Glutamatergic neuron (in vitro differentiated cells): ENCODE data around the gene ARHGAP10. TPM values are rescaled to one million over a fixed set of nuclear protein-coding genes. Genes with fewer than 3 reads are reported as not detected.
"Not testable (repeated sequence)": the region's sequence is repeated elsewhere in the genome, so short reads cannot be mapped to it uniquely, and the experiment has no call there.

ENCODE experiments used
- DNase-seq: peaks from one replicate; pipeline ENCODE4 v3.0.0; 2022
- H3K27ac Mint-ChIP-seq: one replicate; pipeline ENCODE4 v1.8.0; 2020; ENCODE audit warnings: mild to moderate bottlenecking, mixed read lengths, inconsistent platforms; ENCODE audit not compliant: unreplicated experiment
- H3K27me3 Mint-ChIP-seq: one replicate; pipeline ENCODE4 v1.8.0; 2020; ENCODE audit warnings: mild to moderate bottlenecking, moderate library complexity, mixed read lengths, inconsistent platforms; ENCODE audit not compliant: unreplicated experiment
- H3K36me3 Mint-ChIP-seq: one replicate; pipeline ENCODE4 v1.8.0; 2020; ENCODE audit warnings: mild to moderate bottlenecking, mixed read lengths, inconsistent platforms; ENCODE audit not compliant: unreplicated experiment
- H3K4me1 Mint-ChIP-seq: one replicate; pipeline ENCODE4 v1.8.0; 2020; ENCODE audit warnings: mild to moderate bottlenecking, low read depth, mixed read lengths, inconsistent platforms; ENCODE audit not compliant: unreplicated experiment
- H3K4me3 Mint-ChIP-seq: one replicate; pipeline ENCODE4 v1.8.0; 2020; ENCODE audit warnings: mild to moderate bottlenecking, mixed read lengths, inconsistent platforms; ENCODE audit not compliant: unreplicated experiment
- H3K9me3 Mint-ChIP-seq: one replicate; pipeline ENCODE4 v1.8.0; 2020; ENCODE audit warnings: mild to moderate bottlenecking, moderate library complexity, mixed read lengths, inconsistent platforms; ENCODE audit not compliant: unreplicated experiment
- CTCF ChIP-seq: fragments of 200-600 bp; sonication (generic); IDR thresholded peaks from one replicate; pipeline ENCODE4 v1.5.0; 2021; ENCODE audit not compliant: partially characterized antibody, unreplicated experiment
- total RNA-seq: library from RNA; stranded (reverse); fragmentation: NEBNext Ultra II Directional; extraction: Animal tissue kit (Norgen Biotek cat#: 25700); gene quantifications from one replicate; pipeline ENCODE4 v1.2.1, GENCODE V29; 2021; ENCODE audit not compliant: unreplicated experiment

The ARHGAP10 gene
- total RNA-seq, 1 donor from 2014 or later: 19.7 TPM

GRCh38 chr4:147909225-147909624 is 177.3 kb downstream of the ARHGAP10 start:
- H3K4me3 Mint-ChIP-seq: no peak overlapping the region
- H3K27ac Mint-ChIP-seq: no peak overlapping the region
- H3K27me3 Mint-ChIP-seq: no peaks in the 10 kb centered on the region
- no peaks in the 10 kb centered on the region for H3K9me3 Mint-ChIP-seq
- H3K36me3 Mint-ChIP-seq: no peaks in the 10 kb centered on the region
- no peak for TF ChIP-seq CTCF
- no peak for DNase-seq
- no peaks in the 10 kb centered on the region for H3K4me1 Mint-ChIP-seq

DNA sequence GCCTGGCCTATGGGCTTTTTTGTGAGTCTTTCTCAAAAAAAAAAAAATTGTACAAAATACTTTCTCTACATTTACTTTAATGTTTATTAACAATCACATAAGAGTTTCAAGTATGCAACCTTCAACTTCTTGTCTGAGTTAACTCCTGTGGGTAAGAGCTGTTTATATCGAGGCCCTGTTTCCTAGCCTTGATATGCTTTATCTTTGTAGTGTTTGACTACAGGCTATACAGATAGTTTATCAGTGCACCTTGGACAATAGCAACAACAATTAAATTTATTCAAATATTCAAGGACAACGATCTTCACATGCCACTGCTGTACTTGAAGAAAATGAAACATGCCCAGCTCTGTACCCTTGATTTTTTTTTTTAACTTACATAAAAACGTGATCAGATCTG is 178.4 kb downstream of the ARHGAP10 start:
- Mint-ChIP-seq H3K27ac (no peak overlapping the region), H3K27me3 (no peaks in the 10 kb centered on the region), H3K36me3 (no peaks in the 10 kb centered on the region), H3K4me1 (no peaks in the 10 kb centered on the region), H3K9me3 (no peaks in the 10 kb centered on the region), H3K4me3 (no peak overlapping the region)
- no peak for TF ChIP-seq CTCF
- no peak for DNase-seq

DNA sequence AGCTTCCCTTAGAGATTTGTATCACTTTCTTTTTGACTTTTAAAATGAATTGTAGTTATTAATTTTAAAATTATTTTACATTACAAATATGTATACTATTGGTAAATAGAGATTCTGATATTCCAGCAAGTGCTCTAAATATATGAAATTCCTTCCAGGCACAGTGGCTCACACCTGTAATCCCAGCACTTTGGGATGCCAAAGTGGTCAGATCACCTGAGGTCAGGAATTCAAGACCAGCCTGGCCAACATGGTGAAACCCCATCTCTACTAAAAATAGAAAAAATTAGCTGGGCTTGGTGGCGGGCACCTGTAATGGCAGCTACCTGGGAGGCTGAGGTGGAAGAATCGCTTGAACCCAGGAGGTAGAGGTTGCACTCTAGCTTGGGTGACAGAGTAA is 180.2 kb downstream of the ARHGAP10 start:
- not testable (repeated sequence) for DNase-seq, H3K4me1 Mint-ChIP-seq, H3K36me3 Mint-ChIP-seq

DNA sequence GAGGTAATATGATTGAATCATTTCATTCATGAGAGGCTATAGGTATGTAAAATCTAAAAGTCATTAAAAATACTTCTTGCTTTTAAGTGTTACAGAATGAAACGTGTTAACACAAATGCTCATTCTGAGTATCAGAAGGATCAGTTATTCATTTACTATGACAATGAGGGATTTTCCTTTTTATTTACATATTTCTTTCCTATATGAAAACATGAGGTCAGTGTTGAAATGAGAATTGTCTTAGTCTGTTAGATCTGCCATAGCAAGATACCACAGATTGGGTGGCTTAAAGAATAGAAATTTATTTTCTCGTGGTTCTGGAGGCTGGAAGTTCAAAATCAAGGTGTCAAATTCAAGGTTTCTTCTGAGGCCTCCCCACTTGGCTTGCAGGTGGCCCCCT is 181.2 kb downstream of the ARHGAP10 start:
- H3K9me3 Mint-ChIP-seq: no peaks in the 10 kb centered on the region
- no peak overlapping the region for H3K4me3 Mint-ChIP-seq
- H3K4me1 Mint-ChIP-seq: no peaks in the 10 kb centered on the region
- no peak overlapping the region for H3K27ac Mint-ChIP-seq
- no peaks in the 10 kb centered on the region for H3K27me3 Mint-ChIP-seq
- no peaks in the 10 kb centered on the region for H3K36me3 Mint-ChIP-seq
- TF ChIP-seq CTCF: no peak
- no peak for DNase-seq

More for the DNA sequence above, 180.2 kb downstream of the ARHGAP10 start:
- not testable (repeated sequence) for H3K27me3 Mint-ChIP-seq, H3K4me3 Mint-ChIP-seq, H3K27ac Mint-ChIP-seq, H3K9me3 Mint-ChIP-seq

DNA sequence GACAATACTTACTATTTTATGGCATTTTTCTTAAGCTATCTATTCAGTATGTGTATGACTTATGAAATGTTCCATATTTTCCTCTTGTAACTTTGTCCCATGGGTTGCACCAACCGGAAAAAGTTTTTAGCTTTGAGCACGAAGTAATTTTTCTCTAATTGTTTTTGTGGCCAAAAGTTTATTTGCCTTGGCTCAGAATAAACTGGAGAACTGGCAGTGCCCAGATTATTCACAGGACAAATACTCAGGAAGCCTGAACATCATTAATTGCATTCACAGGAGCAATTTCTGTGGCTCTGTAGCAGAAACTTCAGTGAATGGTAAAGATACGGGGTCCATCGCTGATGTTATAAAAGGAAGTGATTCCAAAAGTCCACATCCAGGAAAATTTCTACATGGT is 184.5 kb downstream of the ARHGAP10 start:
- Mint-ChIP-seq H3K4me3 (no peak overlapping the region), H3K4me1 (no peaks in the 10 kb centered on the region), H3K27me3 (no peaks in the 10 kb centered on the region), H3K9me3 (no peaks in the 10 kb centered on the region), H3K36me3 (no peaks in the 10 kb centered on the region), H3K27ac (no peak overlapping the region)
- no peak for TF ChIP-seq CTCF
- DNase-seq: no peak

GRCh38 chr4:147923381-147923780 is 191.5 kb downstream of the ARHGAP10 start:
- Mint-ChIP-seq H3K9me3 (no peaks in the 10 kb centered on the region), H3K36me3 (no peaks in the 10 kb centered on the region), H3K27me3 (no peaks in the 10 kb centered on the region), H3K4me1 (no peaks in the 10 kb centered on the region), H3K27ac (no peak overlapping the region), H3K4me3 (no peak overlapping the region)
- TF ChIP-seq CTCF: no peak
- DNase-seq: no peak
